Stimulated activated CD8-positive, alpha-beta memory T cell treated with anti-CD3 and anti-CD28 coated beads, Interleukin-4, amount 100 ng/mL, for 1 hour (primary cell): ENCODE data around the gene BRIP1.
"Not testable (repeated sequence)": the region's sequence is repeated elsewhere in the genome, so short reads cannot be mapped to it uniquely, and the experiment has no call there.

Source experiments
- DNase-seq, 2 donors: peaks; one replicate each; pipeline ENCODE4 v3.0.0-alpha.2; 2020; ENCODE audit warnings: low read depth in 2 of 2, low spot score in 1 of 2

Gene BRIP1

GRCh38 chr17:61702450-61702849 lies 160.9 kb downstream of the BRIP1 start:
- no peak for DNase-seq

- DNase-seq = no peak
Observed at GRCh38 chr17:61701978-61702377, 161.3 kb downstream of the BRIP1 start.

GRCh38 chr17:61701334-61701733 lies 162.0 kb downstream of the BRIP1 start:
- DNase-seq = no peak

- DNase-seq = no peak
Observed at GRCh38 chr17:61700252-61700651, 163.1 kb downstream of the BRIP1 start.

- no peak for DNase-seq
Observed at GRCh38 chr17:61699694-61700093, 163.6 kb downstream of the BRIP1 start.

- DNase-seq = no peak
Observed at GRCh38 chr17:61699032-61699431, 164.3 kb downstream of the BRIP1 start.

- DNase-seq = no peak
Observed at GRCh38 chr17:61698244-61698643, 165.1 kb downstream of the BRIP1 start.

GRCh38 chr17:61695779-61696337 lies 167.5 kb downstream of the BRIP1 start:
- DNase-seq = no peak

- DNase-seq = no peak
Observed at GRCh38 chr17:61694095-61694494, 169.2 kb downstream of the BRIP1 start.

GRCh38 chr17:61689610-61690180 lies 173.6 kb downstream of the BRIP1 start:
- no peak for DNase-seq

GRCh38 chr17:61687769-61688168 lies 175.6 kb downstream of the BRIP1 start:
- DNase-seq = no peak

GRCh38 chr17:61686113-61686512 lies 177.2 kb downstream of the BRIP1 start:
- no peak for DNase-seq

GRCh38 chr17:61684818-61685217 lies 178.5 kb downstream of the BRIP1 start:
- DNase-seq = no peak

- DNase-seq = no peak
Observed at GRCh38 chr17:61684172-61684571, 179.2 kb downstream of the BRIP1 start.

GRCh38 chr17:61683466-61683865 lies 179.9 kb downstream of the BRIP1 start:
- no peak for DNase-seq

GRCh38 chr17:61680921-61681320 lies 182.4 kb downstream of the BRIP1 start:
- DNase-seq = no peak

GRCh38 chr17:61678339-61678738 lies 185.0 kb downstream of the BRIP1 start:
- DNase-seq = no peak

- DNase-seq = not testable (repeated sequence)
Observed at GRCh38 chr17:61677150-61677811, 186.0 kb downstream of the BRIP1 start.

- DNase-seq = not testable (repeated sequence)
Observed at GRCh38 chr17:61676522-61676921, 186.8 kb downstream of the BRIP1 start.

- not testable (repeated sequence) for DNase-seq
Observed at GRCh38 chr17:61674609-61675008, 188.7 kb downstream of the BRIP1 start.

- not testable (repeated sequence) for DNase-seq
Observed at GRCh38 chr17:61673019-61673897, 190.1 kb downstream of the BRIP1 start.

- DNase-seq = no peak
Observed at GRCh38 chr17:61672140-61672539, 191.2 kb downstream of the BRIP1 start.
